K562 (cell line): Measurements from ENCODE around the gene PPM1E.

Experiments
- CBFB ChIP-seq: sonication (generic); formaldehyde crosslinking; IDR thresholded peaks from 2 replicates; pipeline ENCODE4 v1.4.0; 2020; ENCODE audit warnings: mild to moderate bottlenecking, missing genetic modification reagents
- CLOCK ChIP-seq: fragments of 250-450 bp; sonication (Bioruptor Pico); IDR thresholded peaks from 2 replicates; pipeline ENCODE4 v1.4.0; 2020; ENCODE audit warnings: mild to moderate bottlenecking, moderate library complexity, borderline replicate concordance
- CTCF ChIP-seq, 3 experiments: IDR thresholded peaks in 2 of 3; conservative IDR thresholded peaks in 1 of 3; 2 replicates each; pipeline ENCODE4 v1.5.1; 2011 to 2012; ENCODE audit warnings: low read length in 3 of 3, mild to moderate bottlenecking in 3 of 3, control low read depth in 2 of 3, improper control_type of control experiment in 1 of 3, inconsistent platforms in 1 of 3, low read depth in 1 of 3, mixed read lengths in 1 of 3, moderate library complexity in 1 of 3; ENCODE audit not compliant: insufficient read depth in 2 of 3
- FOSL1 ChIP-seq: fragments of 200-800 bp; sonication (Bioruptor generic); conservative IDR thresholded peaks from 2 replicates; pipeline ENCODE4 v1.6.1; 2016; ENCODE audit warnings: missing genetic modification characterization, missing compliant biosample characterization
- HCFC1 ChIP-seq: IDR thresholded peaks from 2 replicates; pipeline ENCODE4 v1.6.1; 2012; ENCODE audit warnings: low read depth, low read length, improper control_type of control experiment
- NFIC ChIP-seq: fragments of 450-650 bp; IDR thresholded peaks from 2 replicates; pipeline ENCODE4 v1.6.1; 2017; ENCODE audit warnings: mild to moderate bottlenecking, inconsistent platforms
- POLR2A ChIP-seq: fragments of 450-650 bp; conservative IDR thresholded peaks from 2 replicates; pipeline ENCODE4 v1.6.1; 2016
- POLR3A ChIP-seq: IDR thresholded peaks from 2 replicates; pipeline ENCODE4 v1.6.1; 2011; ENCODE audit warnings: borderline replicate concordance, mild to moderate bottlenecking, moderate library complexity; ENCODE audit not compliant: insufficient read length, insufficient read depth; ENCODE audit errors: extremely low read depth
- TOE1 ChIP-seq, 2 experiments: fragments of 450-650 bp in 1 of 2; sonication (generic) in 1 of 2; formaldehyde crosslinking in 1 of 2; IDR thresholded peaks; 2 replicates each; pipeline versions ENCODE4 v1.7.1 to v1.8.0; 2016 to 2022; ENCODE audit warnings: borderline replicate concordance in 2 of 2, mild to moderate bottlenecking in 2 of 2, antibody characterized with exemption in 1 of 2, inconsistent platforms in 1 of 2, low read depth in 1 of 2, missing genetic modification reagents in 1 of 2, moderate library complexity in 1 of 2
- YY1 ChIP-seq, 3 experiments: IDR thresholded peaks; 2 replicates each; pipeline ENCODE4 v1.6.1; 2011; ENCODE audit warnings: low read length in 2 of 3, mild to moderate bottlenecking in 2 of 3, moderate library complexity in 2 of 3, borderline replicate concordance in 1 of 3, control low read depth in 1 of 3, low read depth in 1 of 3; ENCODE audit not compliant: insufficient read depth in 3 of 3, insufficient replicate concordance in 2 of 3, control insufficient read depth in 1 of 3, insufficient read length in 1 of 3; ENCODE audit errors: extremely low read depth in 1 of 3

- no peak for TF ChIP-seq FOSL1 (tag)
- TF ChIP-seq TOE1 (IDR thresholded peaks at IDR 0.05; ENCODE audit: borderline replicate concordance): no peak
- no peak for TF ChIP-seq TOE1 (CRISPR knock-in tag; IDR thresholded peaks at IDR 0.05; ENCODE audit: borderline replicate concordance, low read depth)
- TF ChIP-seq YY1 (IDR thresholded peaks at IDR 0.05; ENCODE audit: borderline replicate concordance in 1 of 3, control insufficient read depth in 1 of 3, extremely low read depth in 1 of 3, insufficient read depth in 3 of 3, insufficient read length in 1 of 3, insufficient replicate concordance in 2 of 3, low read depth in 1 of 3, low read length in 2 of 3): no peak
- no peak for TF ChIP-seq CLOCK (CRISPR knock-in tag)
- TF ChIP-seq CBFB (CRISPR knock-in tag): no peak
- TF ChIP-seq POLR2A: no peak
- no peak for TF ChIP-seq CTCF (IDR thresholded peaks at IDR 0.05 in 2 of 3, conservative IDR thresholded peaks at IDR 0.05 in 1 of 3; ENCODE audit: insufficient read depth in 2 of 3, low read depth in 1 of 3, low read length in 3 of 3)
- TF ChIP-seq HCFC1: no peak
- TF ChIP-seq NFIC: no peak
- no peak for TF ChIP-seq POLR3A
These were observed 227.0 kb downstream of the PPM1E start for GRCh38 chr17:58982626-58983025.
